Measurements from ENCODE around the gene GHR.
A peak's percentile ranks its signal among the peaks of the same experiment; 100 is the strongest.
"Not testable (repeated sequence)": the region's sequence is repeated elsewhere in the genome, so short reads cannot be mapped to it uniquely, and the experiment has no call there.

Gene GHR

DNA sequence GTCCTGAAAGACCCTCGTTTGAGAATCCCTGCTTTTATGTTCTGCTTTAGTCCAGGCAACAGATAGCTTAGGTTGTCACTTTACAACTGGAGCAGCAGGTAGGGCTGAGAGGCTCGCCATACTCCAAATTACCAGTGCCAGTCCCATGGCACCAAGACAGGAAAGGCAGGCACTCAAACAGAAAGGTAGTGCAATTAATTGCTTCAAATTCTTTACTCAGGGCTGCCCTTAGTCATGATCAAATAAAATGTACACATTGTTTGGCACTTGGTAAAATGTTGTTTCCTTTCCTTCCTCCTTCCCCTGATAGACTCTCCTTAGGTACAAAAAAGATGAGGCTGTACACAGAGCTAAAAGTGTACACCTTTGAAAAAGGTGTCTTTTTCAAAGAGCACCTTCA is 217.6 kb downstream of the GHR start:
- no peak for DNase-seq (ENCODE audit: low spot score)
- FAIRE-seq, result no peak

DNA sequence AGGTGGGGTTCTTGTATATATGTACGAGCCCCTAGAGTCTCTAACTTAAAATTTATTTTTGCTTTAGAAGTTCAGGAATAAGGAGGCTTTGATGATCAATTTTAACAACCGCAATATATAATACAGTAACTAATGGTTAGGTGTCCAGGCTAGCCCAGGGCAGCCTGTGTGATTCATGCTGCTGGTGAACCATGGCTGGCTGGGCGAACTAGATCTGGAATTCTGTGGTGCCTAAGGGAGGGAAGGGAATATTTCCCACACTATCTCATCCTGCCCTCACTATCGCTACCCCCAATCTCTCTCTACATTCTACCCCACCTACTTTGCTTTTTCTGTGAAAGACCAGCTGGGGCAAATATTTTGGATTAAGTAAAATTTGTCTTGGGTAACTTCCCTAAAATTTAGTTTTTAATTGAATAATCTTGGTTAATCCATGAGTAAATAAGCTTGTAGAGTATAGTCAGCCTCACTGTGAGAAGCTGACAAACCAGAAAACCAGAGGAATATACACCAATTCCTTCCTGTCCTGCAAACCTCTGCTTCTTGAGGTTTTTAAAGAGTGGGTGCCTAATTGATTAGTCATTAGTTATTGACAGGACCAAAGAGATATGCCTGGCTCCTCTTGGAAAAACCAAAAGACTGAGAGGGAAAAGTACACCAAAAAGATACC is 218.2 kb downstream of the GHR start:
- DNase-seq (ENCODE audit: low spot score) (peak; percentile 33), FAIRE-seq (no peak)

DNA sequence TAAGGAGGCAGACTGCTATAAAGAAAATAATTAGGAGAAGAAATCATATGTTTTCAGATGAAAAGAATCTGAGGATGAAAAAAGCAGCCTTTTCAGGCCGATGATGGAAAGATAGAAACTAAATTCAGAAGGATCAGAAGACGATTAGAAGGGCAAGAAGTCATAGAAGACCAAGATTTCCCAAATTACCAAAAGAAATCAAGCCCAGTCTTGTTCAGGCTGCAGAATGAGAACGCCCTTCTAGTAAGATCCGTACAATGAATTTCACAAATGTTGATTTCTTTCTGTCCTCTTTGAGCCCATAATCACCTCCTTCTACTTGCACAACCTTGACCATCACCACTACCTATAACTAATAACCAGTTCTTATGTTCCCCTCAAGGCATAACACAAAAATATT is 218.8 kb downstream of the GHR start:
- DNase-seq (ENCODE audit: low spot score) (no peak), FAIRE-seq (no peak)

DNA sequence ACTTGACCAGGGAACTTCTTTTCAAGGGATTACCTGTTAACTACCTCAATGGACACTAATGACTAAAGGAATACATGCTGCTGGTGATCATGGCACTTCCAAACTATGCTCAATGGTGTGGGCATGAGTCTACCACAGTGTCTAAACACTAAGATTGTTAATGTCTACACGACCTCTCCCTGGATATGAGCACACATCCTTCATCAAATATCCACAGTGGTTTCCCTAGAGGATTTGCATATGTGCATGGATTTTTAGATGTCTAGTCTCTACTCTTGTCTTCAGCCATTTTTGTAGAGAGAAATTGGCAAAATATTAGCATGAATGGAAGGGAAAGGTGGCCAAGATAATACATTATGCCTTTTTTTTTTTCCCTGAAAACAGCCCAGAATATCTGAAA is 220.1 kb downstream of the GHR start:
- no peak for DNase-seq (ENCODE audit: low spot score)
- no peak for FAIRE-seq

- DNase-seq (ENCODE audit: low spot score) (no peak), FAIRE-seq (peak; percentile 46)
Measured at GRCh38 chr5:42645138-42645537, 221.9 kb downstream of the GHR start.

GRCh38 chr5:42648036-42648435 is 224.8 kb downstream of the GHR start:
- DNase-seq (ENCODE audit: low spot score) (no peak), FAIRE-seq (no peak)

GRCh38 chr5:42648915-42649314 is 225.7 kb downstream of the GHR start:
- no peak for DNase-seq (ENCODE audit: low spot score)
- no peak for FAIRE-seq

GRCh38 chr5:42650084-42650483 is 226.8 kb downstream of the GHR start:
- FAIRE-seq (no peak), DNase-seq (ENCODE audit: low spot score) (no peak)

GRCh38 chr5:42653705-42654104 is 230.5 kb downstream of the GHR start:
- no peak for DNase-seq (ENCODE audit: low spot score)
- no peak for FAIRE-seq

GRCh38 chr5:42654645-42655044 is 231.4 kb downstream of the GHR start:
- no peak for DNase-seq (ENCODE audit: low spot score)
- FAIRE-seq, result no peak

DNA sequence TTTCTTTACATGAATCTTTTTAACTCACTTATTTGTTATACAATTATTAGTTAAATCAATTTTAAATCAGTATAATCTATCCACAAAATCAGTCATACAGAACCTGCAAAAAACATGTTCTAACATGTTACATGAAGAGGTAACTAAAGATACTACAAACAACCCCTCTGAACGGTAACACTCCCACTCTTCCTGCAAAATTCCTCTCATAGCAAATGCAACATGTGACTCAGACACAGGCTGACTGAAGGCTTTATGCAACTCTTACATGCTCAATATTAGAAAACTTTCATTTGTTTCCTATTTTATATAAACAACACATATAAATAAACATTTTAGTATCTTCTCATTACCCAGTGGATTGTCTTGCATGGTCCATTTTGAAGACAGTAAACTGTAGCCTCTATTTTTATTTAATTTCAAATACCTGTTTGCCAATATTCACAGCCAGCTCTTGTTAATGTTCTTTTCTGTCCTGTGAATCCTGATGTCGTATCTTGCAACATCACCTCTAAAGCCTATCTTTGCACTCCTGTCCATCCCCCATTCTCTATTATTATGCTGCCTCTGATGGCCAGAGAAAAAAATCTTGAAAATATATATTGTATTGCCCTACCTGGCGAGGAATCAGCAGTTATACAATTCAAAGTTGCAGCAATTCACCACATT is 232.9 kb downstream of the GHR start:
- no peak for FAIRE-seq
- DNase-seq (ENCODE audit: low spot score), result no peak

- FAIRE-seq, result no peak
- DNase-seq (ENCODE audit: low spot score), result no peak
Measured at GRCh38 chr5:42656651-42657015, 233.4 kb downstream of the GHR start.

DNA sequence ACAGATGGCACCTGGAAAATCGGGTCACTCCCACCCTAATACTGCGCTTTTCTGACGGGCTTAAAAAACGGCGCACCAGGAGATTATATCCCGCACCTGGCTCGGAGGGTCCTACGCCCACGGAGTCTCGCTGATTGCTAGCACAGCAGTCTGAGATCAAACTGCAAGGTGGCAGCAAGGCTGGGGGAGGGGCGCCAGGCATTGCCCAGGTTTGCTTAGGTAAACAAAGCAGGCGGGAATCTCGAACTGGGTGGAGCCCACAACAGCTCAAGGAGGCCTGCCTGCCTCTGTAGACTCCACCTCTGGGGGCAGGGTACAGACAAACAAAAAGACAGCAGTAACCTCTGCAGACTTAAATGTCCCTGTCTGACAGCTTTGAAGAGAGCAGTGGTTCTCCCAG is 236.6 kb downstream of the GHR start:
- not testable (repeated sequence) for FAIRE-seq; DNase-seq (ENCODE audit: low spot score)

DNA sequence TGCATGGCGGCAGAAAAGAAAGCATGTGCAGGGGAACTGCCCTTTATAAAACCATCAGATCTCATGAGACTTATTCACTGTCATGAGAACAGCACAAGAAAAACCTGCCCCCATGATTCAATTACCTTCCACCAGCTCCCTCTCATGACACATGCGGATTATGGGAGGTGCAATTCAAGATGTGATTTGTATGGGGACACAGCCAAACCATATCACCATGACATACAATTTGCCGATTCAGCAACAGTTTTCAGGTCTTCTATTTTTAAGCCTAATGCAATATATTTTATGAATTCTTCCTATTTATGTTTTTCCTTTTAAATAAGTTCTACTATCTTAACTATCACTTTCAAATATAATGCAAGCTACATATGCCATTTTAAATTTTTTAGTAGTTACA is 242.6 kb downstream of the GHR start:
- DNase-seq (ENCODE audit: low spot score), result no peak

GRCh38 chr5:42666869-42667268 is 243.6 kb downstream of the GHR start:
- no peak for FAIRE-seq
- DNase-seq (ENCODE audit: low spot score), result no peak

More for the DNA sequence above, 242.6 kb downstream of the GHR start:
- FAIRE-seq, result no peak

GRCh38 chr5:42668254-42668653 is 245.0 kb downstream of the GHR start:
- FAIRE-seq (no peak), DNase-seq (ENCODE audit: low spot score) (no peak)

DNA sequence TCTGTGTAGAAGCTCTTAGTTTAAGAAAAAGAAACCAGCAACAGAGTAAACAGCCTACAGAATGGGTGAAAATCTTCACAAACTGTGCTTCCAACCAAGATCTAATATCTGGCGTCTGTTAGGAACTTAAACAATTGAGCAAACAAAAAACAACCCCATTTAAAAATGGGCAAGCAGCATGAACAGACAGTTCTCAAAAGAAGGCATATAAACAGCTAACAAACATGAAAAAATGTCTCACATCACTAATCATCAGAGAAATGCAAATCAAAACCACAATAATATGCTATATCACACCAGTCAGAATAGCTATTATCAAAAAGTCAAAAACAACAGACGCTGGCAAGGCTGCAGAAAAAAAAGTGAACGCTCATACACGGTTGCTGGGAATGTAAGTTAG is 249.7 kb downstream of the GHR start:
- FAIRE-seq (no peak), DNase-seq (ENCODE audit: low spot score) (no peak)

GRCh38 chr5:42675602-42676001 is 252.4 kb downstream of the GHR start:
- no peak for FAIRE-seq

DNA sequence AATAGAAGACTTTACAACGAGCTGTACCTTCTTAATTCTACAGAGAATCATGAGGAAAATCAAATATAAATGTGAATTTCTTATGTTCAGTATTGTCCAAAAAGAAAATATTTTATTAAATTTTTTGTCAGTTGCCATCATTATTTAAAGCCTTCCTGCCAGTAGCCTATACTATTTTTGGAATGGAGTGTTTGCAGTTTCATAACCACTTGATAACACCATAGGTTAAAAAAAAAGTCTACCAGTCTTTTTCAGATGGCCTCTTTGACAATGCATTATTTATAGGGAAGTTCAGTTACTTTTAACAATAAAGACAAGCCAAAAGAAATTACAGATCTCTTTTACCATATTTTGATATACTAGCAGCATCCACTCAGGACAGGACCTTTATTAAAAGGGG is 253.1 kb downstream of the GHR start:
- FAIRE-seq (no peak), DNase-seq (ENCODE audit: low spot score) (no peak)

More at GRCh38 chr5:42675602-42676001, 252.4 kb downstream of the GHR start:
- DNase-seq (ENCODE audit: low spot score), result no peak

DNA sequence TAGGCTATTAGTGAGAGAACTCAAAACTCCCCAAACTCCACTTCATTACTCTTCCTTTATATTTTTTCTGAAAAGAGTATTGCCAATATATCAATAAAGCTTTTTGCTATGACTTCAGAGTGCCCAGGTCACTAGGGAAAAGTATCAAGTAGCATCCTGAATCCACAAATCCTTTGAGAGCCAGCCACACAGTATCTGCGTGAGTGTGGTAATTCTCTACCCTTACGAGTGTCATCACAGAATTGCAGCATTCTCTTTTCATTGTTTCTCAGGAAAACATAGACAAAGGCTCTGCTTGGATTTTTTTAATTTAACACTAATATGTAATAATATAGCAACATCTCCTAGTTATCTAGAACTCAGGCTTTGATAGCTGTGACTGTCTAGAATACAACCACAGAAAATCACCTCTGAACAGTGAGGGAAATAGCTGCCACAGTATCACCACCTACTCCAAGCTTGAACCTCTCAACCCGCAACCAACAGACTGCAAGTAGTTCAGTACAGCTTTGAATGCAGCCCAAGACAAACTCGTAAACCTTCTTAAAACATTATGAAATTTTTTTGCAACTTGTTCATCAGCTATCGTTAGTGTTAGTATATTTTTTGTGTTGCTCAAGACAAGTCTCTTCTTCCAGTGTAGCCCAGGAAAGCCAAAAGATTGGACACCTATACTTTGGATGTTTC is 254.1 kb downstream of the GHR start:
- no peak for DNase-seq (ENCODE audit: low spot score)
- FAIRE-seq, result no peak

DNA sequence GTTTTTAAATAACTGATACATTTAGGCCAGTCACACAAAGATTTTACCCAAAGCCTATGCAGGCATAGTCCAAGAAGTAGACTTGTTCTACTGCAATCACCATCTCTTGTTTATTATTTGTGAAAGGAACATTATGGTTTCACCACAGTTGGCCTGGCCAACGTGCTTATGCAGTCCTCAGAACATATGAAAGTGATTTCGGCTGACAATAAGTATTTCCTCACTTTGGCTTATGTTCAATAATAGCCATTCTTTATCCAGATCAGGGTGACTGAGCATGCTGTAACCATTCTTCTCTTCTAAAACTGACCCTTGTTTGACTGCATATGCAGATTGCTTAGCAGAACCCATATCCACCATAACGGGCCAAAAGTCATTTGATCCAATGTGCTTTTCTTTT is 256.8 kb downstream of the GHR start:
- no peak for FAIRE-seq
- DNase-seq (ENCODE audit: low spot score), result no peak

GRCh38 chr5:42685078-42685477 is 261.8 kb downstream of the GHR start:
- DNase-seq (ENCODE audit: low spot score); FAIRE-seq: not testable (repeated sequence)

GRCh38 chr5:42689391-42689790 is 266.2 kb downstream of the GHR start:
- DNase-seq (ENCODE audit: low spot score) (no peak), FAIRE-seq (peak; percentile 69)
